Right atrium auricular region (tissue), 2 donors: ENCODE data around the gene UBXN4. TPM values are rescaled to one million over a fixed set of nuclear protein-coding genes. Genes with fewer than 3 reads are reported as not detected.

ENCODE experiments used
- DNase-seq: peaks from one replicate; pipeline ENCODE4 v3.0.0-alpha.2; 2019; ENCODE audit warnings: low spot score
- H3K27ac ChIP-seq, 2 donors: fragments of 200-600 bp; sonication (generic); 1 replicate in 1 of 2; 2 replicates in 1 of 2; pipeline ENCODE4 v1.5.1; 2016 to 2019
- H3K27me3 ChIP-seq, 2 donors: fragments of 200-600 bp; sonication (generic); one replicate each; pipeline versions ENCODE4 v1.5.1 to v1.6.0; 2017 to 2019
- H3K36me3 ChIP-seq: fragments of 200-600 bp; sonication (generic); one replicate; pipeline ENCODE4 v1.5.1; 2016
- H3K4me1 ChIP-seq, 2 donors: fragments of 200-600 bp; sonication (generic); one replicate each; pipeline versions ENCODE4 v1.5.1 to v1.6.0; 2017 to 2019
- H3K4me3 ChIP-seq, 2 donors: fragments of 200-600 bp; sonication (generic); 1 replicate in 1 of 2; 2 replicates in 1 of 2; pipeline ENCODE4 v1.5.1; 2017 to 2019; ENCODE audit warnings: mild to moderate bottlenecking in 1 of 2, moderate library complexity in 1 of 2
- H3K9me3 ChIP-seq, 2 donors: fragments of 200-600 bp; sonication (generic); one replicate each; pipeline ENCODE4 v1.5.1; 2019
- CTCF ChIP-seq, 2 donors: fragments of 200-600 bp; sonication (generic); IDR thresholded peaks; one replicate each; pipeline ENCODE4 v1.5.1; 2019; ENCODE audit warnings: antibody characterized with exemption in 2 of 2
- total RNA-seq, 2 donors: library from RNA; depleted of rRNA; stranded (reverse); fragments of >200 nt; gene quantifications; one replicate each; pipeline ENCODE4 v1.1.0, GENCODE V29; 2016

Gene UBXN4
- total RNA-seq, 2 donors from 2014 or later, result 37.5 to 48.7 TPM

DNA sequence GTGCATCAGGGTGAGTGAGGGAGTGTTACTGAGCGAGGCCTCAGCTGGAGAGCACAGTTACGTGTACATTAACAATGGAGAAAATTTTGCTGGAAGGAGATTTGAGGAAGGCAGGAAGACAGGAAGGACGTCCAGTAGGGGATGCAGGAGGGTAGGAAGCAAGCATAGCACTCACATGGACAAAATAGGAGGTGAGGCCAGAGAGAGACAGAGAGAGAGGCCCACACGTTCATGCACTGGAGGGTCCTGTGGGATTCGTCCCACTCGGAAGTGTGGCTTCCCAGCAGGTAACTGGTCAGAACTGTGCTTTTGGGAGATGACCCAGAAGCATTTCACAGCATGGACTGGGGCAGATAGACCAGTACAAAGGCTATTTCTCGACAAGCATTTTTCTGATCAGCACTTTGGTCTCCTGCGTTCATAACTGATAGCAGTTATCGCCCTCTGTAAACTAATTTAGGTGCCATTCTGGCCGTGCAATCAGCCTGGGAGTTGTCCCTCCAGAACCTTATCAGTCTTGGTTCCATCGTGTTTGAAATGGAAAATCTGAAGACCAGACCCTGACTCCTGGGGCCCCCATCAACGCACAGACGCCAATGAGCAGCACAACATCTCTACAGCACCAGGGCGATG lies 89.6 kb downstream of the UBXN4 start:
- no peak for DNase-seq
- no peaks in the 10 kb centered on the region for H3K27me3 ChIP-seq
- H3K4me3 ChIP-seq, result no peak overlapping the region
- no peak overlapping the region for H3K27ac ChIP-seq
- no peaks in the 10 kb centered on the region for H3K36me3 ChIP-seq
- no peaks in the 10 kb centered on the region for H3K9me3 ChIP-seq
- H3K4me1 ChIP-seq, result no peaks in the 10 kb centered on the region
- no peak for TF ChIP-seq CTCF (IDR thresholded peaks at IDR 0.05)

DNA sequence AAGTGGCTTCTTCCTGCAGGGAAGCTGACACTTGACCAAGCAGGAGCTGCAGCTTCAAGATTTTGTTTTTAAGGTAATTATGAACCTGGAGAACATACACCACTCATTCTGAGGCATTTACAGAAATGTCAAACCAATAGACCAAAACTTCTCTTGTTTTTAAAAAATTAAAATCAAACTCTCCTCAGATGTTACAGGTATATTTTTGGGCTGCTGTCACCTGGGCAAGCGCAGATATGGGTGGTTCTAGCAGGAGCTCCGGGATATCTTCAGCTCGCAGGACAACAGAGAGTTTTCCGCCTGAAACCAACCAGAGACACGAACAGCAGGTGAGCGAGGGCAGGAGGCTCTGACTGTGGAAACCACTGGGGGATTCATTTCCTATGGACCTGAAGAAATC lies 91.2 kb downstream of the UBXN4 start:
- H3K27me3 ChIP-seq, result no peaks in the 10 kb centered on the region
- no peak for DNase-seq
- TF ChIP-seq CTCF (IDR thresholded peaks at IDR 0.05), result no peak

More for the DNA sequence above, 91.2 kb downstream of the UBXN4 start:
- H3K27ac ChIP-seq, result no peak overlapping the region
- H3K4me1 ChIP-seq, result no peaks in the 10 kb centered on the region
- no peak overlapping the region for H3K4me3 ChIP-seq
- H3K36me3 ChIP-seq, result no peaks in the 10 kb centered on the region
- H3K9me3 ChIP-seq, result no peaks in the 10 kb centered on the region

Other genes starting within 250 kb of the UBXN4 start
- 1 to 10 TPM; 1.6 to 2.3 TPM for gene ZRANB3, start 210.6 kb upstream of the UBXN4 start, total RNA-seq
- 10 to 100 TPM; 12.1 to 14.3 TPM for gene R3HDM1, start 210.4 kb upstream of the UBXN4 start, total RNA-seq
- not detected for gene LCT, start 95.3 kb downstream of the UBXN4 start, total RNA-seq
- gene MCM6, start 134.6 kb downstream of the UBXN4 start, total RNA-seq, result 1 to 10 TPM; 3.2 to 4.4 TPM
- 10 to 100 TPM; 42.4 to 57.8 TPM for gene DARS1, start 243.8 kb downstream of the UBXN4 start, total RNA-seq